Neural cell (in vitro differentiated cells): ENCODE measurements around the gene CPXM2. TPM values are rescaled to one million over a fixed set of nuclear protein-coding genes. Genes with fewer than 3 reads are reported as not detected.

ENCODE experiments used
- H2AFZ ChIP-seq: fragments of 200-600, 300-800 bp; sonication (generic), shearing (Covaris generic); 2 replicates; pipeline ENCODE4 v1.6.0; 2014; ENCODE audit warnings: low read depth, mild to moderate bottlenecking, antibody characterized with exemption, low read length, moderate library complexity
- H3F3A ChIP-seq: fragments of 200-600 bp; shearing (Covaris generic); 2 replicates; pipeline ENCODE4 v1.6.1; 2016; ENCODE audit warnings: mild to moderate bottlenecking, moderate library complexity, mixed read lengths, antibody characterized with exemption, low read length; ENCODE audit not compliant: insufficient read depth, poor library complexity, severe bottlenecking
- H3K27ac ChIP-seq: fragments of 200-600, 300-800 bp; sonication (generic), shearing (Covaris generic); 2 replicates; pipeline ENCODE4 v1.5.1; 2014; ENCODE audit warnings: mild to moderate bottlenecking, low read length, moderate library complexity
- H3K27me3 ChIP-seq: fragments of 300-800, 200-600 bp; sonication (generic), shearing (Covaris generic); 2 replicates; pipeline ENCODE4 v1.6.0; 2014; ENCODE audit warnings: mild to moderate bottlenecking, low read depth, low read length, moderate library complexity; ENCODE audit not compliant: insufficient read depth
- H3K36me3 ChIP-seq: fragments of 300-800, 200-600 bp; sonication (generic), shearing (Covaris generic); 2 replicates; pipeline ENCODE4 v1.5.1; 2014; ENCODE audit warnings: mild to moderate bottlenecking, antibody characterized with exemption, low read length, moderate library complexity; ENCODE audit not compliant: insufficient read depth
- H3K4me2 ChIP-seq: fragments of 300-800, 200-600 bp; sonication (generic), shearing (Covaris generic); 2 replicates; pipeline ENCODE4 v1.6.0; 2014; ENCODE audit warnings: mild to moderate bottlenecking, low read length
- H3K4me3 ChIP-seq: fragments of 300-800, 200-600 bp; sonication (generic), shearing (Covaris generic); 2 replicates; pipeline ENCODE4 v1.5.1; 2014; ENCODE audit warnings: mild to moderate bottlenecking, low read length, moderate library complexity
- H3K79me2 ChIP-seq: fragments of 200-600 bp; shearing (Covaris generic); replicated peaks from 2 replicates; pipeline ENCODE4 v1.6.0; 2014; ENCODE audit warnings: mild to moderate bottlenecking, low read length, moderate library complexity; ENCODE audit not compliant: insufficient read depth
- H3K9ac ChIP-seq: fragments of 300-800, 200-600 bp; sonication (generic), shearing (Covaris generic); 2 replicates; pipeline ENCODE4 v1.6.1; 2016; ENCODE audit warnings: mild to moderate bottlenecking, low read length, mixed read lengths
- H3K9me2 ChIP-seq: fragments of 200-600 bp; shearing (Covaris generic); 2 replicates; pipeline ENCODE4 v1.6.1; 2016; ENCODE audit warnings: mild to moderate bottlenecking, low read length, mixed read lengths; ENCODE audit not compliant: insufficient read depth
- H3K9me3 ChIP-seq: fragments of 200-600, 300-800 bp; sonication (generic), shearing (Covaris generic); 2 replicates; pipeline ENCODE4 v1.6.1; 2016; ENCODE audit warnings: mild to moderate bottlenecking, mixed run types, low read length, moderate library complexity, mixed read lengths
- H4K20me1 ChIP-seq: fragments of 200-600 bp; shearing (Covaris generic); 2 replicates; pipeline ENCODE4 v1.6.1; 2016; ENCODE audit warnings: mild to moderate bottlenecking, mixed run types; ENCODE audit not compliant: insufficient read depth
- EP300 ChIP-seq: fragments of 450-650 bp; conservative IDR thresholded peaks from 2 replicates; pipeline ENCODE4 v1.6.1; 2014; ENCODE audit warnings: antibody characterized with exemption, mild to moderate bottlenecking, moderate library complexity; ENCODE audit not compliant: poor library complexity, severe bottlenecking
- EZH2 ChIP-seq: fragments of 200-600, 300-800 bp; shearing (Covaris generic), sonication (generic); IDR thresholded peaks from 2 replicates; pipeline ENCODE4 v1.6.1; 2014; ENCODE audit warnings: antibody characterized with exemption, low read length, borderline replicate concordance, mild to moderate bottlenecking; ENCODE audit not compliant: insufficient read depth, poor library complexity, severe bottlenecking
- MXI1 ChIP-seq: fragments of 450-650 bp; conservative IDR thresholded peaks from 2 replicates; pipeline ENCODE4 v1.6.1; 2014; ENCODE audit warnings: antibody characterized with exemption, mild to moderate bottlenecking; ENCODE audit not compliant: poor library complexity, severe bottlenecking
- POLR2AphosphoS5 ChIP-seq: IDR thresholded peaks from 2 replicates; pipeline ENCODE4 v1.6.1; 2012
- RAD21 ChIP-seq: fragments of 450-650 bp; conservative IDR thresholded peaks from 2 replicates; pipeline ENCODE4 v1.6.1; 2014; ENCODE audit warnings: antibody characterized with exemption, mild to moderate bottlenecking, moderate library complexity
- SMC3 ChIP-seq: fragments of 450-650 bp; conservative IDR thresholded peaks from 2 replicates; pipeline ENCODE4 v1.6.1; 2014; ENCODE audit warnings: antibody characterized with exemption, mild to moderate bottlenecking, moderate library complexity; ENCODE audit not compliant: poor library complexity
- TAF1 ChIP-seq: IDR thresholded peaks from 2 replicates; pipeline ENCODE4 v1.6.1; 2012; ENCODE audit warnings: low read depth
- polyA plus RNA-seq: library from polyadenylated mRNA; depleted of rRNA; stranded (reverse); fragments of >200 nt; gene quantifications from 2 replicates; pipeline ENCODE4 v1.2.3, GENCODE V29; 2014
- TF ChIP-seq, protein P1 (sequence below): fragments of 450-650 bp; IDR thresholded peaks from 2 replicates; pipeline ENCODE4 v1.5.1; 2014; ENCODE audit warnings: antibody characterized with exemption, mild to moderate bottlenecking, moderate library complexity; ENCODE audit not compliant: poor library complexity, severe bottlenecking
- TF ChIP-seq, protein P2 (sequence below): IDR thresholded peaks from 2 replicates; pipeline ENCODE4 v1.6.1; 2012; ENCODE audit warnings: borderline replicate concordance

CPXM2 gene
- polyA plus RNA-seq, 1 donor from 2014 or later, result not detected

DNA sequence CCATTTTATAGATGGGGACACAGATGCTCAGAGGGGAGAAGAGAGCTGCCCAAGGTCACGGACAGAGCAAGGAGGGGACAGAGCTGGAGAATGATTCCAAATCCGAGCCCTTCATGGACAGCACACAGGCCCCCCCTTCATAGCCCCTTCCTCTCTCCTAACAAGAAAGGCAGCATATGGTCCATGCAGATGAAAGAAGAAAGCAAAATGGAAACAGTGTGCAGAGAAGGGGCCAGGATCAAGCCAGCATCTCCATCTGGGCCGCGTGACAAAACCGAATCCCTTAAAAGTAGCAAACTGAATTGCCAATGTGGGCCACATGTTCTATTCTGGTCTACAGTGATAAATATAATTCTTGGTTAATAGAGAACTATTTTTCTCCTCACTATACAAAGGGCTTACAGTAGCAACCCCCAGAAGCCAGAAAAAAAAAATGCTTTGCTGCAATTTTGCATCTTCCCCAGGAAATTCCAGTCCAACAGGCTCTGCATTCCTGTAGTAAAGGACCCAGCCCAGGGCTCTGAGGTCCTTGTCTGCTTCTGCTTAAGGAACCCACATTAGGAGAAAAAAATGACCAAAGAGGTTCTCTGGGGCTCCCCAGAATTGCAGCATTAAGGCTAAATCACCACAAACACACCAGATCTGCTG is 7.8 kb downstream of the CPXM2 start:
- Histone ChIP-seq H3K4me3 (no peak overlapping the region), H2AFZ (no peak overlapping the region), H3K27ac (no peak overlapping the region), H3K9ac (no peak overlapping the region), H3K4me2 (no peak overlapping the region), H4K20me1 (no peaks in the 10 kb centered on the region), H3F3A (no peaks in the 10 kb centered on the region), H3K79me2 (no peaks in the 10 kb centered on the region), H3K36me3 (no peaks in the 10 kb centered on the region), H3K9me3 (no peaks in the 10 kb centered on the region), H3K27me3 (no peaks in the 10 kb centered on the region), H3K9me2 (no peaks in the 10 kb centered on the region)
- TF ChIP-seq RAD21 (no peak), EZH2 (no peak), POLR2AphosphoS5 (no peak), SMC3 (no peak), EP300 (no peak), TAF1 (no peak), MXI1 (no peak)
- TF ChIP-seq, protein P1, sequence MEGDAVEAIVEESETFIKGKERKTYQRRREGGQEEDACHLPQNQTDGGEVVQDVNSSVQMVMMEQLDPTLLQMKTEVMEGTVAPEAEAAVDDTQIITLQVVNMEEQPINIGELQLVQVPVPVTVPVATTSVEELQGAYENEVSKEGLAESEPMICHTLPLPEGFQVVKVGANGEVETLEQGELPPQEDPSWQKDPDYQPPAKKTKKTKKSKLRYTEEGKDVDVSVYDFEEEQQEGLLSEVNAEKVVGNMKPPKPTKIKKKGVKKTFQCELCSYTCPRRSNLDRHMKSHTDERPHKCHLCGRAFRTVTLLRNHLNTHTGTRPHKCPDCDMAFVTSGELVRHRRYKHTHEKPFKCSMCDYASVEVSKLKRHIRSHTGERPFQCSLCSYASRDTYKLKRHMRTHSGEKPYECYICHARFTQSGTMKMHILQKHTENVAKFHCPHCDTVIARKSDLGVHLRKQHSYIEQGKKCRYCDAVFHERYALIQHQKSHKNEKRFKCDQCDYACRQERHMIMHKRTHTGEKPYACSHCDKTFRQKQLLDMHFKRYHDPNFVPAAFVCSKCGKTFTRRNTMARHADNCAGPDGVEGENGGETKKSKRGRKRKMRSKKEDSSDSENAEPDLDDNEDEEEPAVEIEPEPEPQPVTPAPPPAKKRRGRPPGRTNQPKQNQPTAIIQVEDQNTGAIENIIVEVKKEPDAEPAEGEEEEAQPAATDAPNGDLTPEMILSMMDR, result no peak
- TF ChIP-seq, protein P2, sequence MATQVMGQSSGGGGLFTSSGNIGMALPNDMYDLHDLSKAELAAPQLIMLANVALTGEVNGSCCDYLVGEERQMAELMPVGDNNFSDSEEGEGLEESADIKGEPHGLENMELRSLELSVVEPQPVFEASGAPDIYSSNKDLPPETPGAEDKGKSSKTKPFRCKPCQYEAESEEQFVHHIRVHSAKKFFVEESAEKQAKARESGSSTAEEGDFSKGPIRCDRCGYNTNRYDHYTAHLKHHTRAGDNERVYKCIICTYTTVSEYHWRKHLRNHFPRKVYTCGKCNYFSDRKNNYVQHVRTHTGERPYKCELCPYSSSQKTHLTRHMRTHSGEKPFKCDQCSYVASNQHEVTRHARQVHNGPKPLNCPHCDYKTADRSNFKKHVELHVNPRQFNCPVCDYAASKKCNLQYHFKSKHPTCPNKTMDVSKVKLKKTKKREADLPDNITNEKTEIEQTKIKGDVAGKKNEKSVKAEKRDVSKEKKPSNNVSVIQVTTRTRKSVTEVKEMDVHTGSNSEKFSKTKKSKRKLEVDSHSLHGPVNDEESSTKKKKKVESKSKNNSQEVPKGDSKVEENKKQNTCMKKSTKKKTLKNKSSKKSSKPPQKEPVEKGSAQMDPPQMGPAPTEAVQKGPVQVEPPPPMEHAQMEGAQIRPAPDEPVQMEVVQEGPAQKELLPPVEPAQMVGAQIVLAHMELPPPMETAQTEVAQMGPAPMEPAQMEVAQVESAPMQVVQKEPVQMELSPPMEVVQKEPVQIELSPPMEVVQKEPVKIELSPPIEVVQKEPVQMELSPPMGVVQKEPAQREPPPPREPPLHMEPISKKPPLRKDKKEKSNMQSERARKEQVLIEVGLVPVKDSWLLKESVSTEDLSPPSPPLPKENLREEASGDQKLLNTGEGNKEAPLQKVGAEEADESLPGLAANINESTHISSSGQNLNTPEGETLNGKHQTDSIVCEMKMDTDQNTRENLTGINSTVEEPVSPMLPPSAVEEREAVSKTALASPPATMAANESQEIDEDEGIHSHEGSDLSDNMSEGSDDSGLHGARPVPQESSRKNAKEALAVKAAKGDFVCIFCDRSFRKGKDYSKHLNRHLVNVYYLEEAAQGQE, result no peak

DNA sequence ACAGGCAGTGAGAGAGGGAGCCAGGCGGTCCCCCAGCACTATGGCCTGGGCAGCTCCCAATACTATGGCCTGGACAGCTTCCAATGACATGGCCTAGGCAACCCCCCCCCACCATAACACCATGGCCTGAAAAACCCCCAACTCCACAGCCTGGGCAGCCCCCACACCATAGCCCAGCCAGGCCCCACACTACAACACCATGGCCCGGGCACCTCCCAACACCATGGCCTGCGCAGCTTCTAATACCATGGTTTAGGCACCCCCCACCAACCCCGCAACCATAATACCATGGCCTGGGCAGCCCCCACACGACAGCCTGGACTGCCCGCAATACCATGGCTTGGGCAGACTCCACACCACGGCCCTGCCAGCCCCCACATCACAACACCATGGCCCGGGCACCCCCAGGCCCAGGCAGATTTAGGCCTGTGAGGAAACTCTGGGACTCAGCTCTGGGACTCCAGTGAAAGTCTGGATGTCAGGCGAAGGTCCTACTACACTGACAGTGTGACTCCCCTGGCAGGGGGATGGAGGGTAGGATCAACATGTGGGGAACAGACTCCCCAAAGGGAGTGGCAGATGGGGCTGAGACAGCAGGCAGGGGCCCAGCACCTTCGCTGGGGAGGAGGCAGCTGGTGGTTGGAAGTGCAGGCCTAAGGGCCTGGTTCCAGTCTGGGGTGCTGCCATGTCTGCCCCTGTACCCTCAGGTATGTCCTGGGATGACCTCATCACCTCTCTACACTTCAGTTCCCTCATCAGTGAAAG is 8.7 kb downstream of the CPXM2 start:
- no peak overlapping the region for H3K4me2 ChIP-seq
- TF ChIP-seq, protein P1, result no peak
- no peak for TF ChIP-seq SMC3
- no peaks in the 10 kb centered on the region for H4K20me1 ChIP-seq
- no peak overlapping the region for H3K4me3 ChIP-seq
- no peak overlapping the region for H2AFZ ChIP-seq
- H3K79me2 ChIP-seq, result no peaks in the 10 kb centered on the region
- H3F3A ChIP-seq, result no peaks in the 10 kb centered on the region
- no peaks in the 10 kb centered on the region for H3K9me2 ChIP-seq
- no peak overlapping the region for H3K9ac ChIP-seq
- H3K27me3 ChIP-seq, result no peaks in the 10 kb centered on the region
- no peak overlapping the region for H3K27ac ChIP-seq
- no peaks in the 10 kb centered on the region for H3K36me3 ChIP-seq
- H3K9me3 ChIP-seq, result no peaks in the 10 kb centered on the region
